Measurements from ENCODE around the gene BRAT1.

DNA sequence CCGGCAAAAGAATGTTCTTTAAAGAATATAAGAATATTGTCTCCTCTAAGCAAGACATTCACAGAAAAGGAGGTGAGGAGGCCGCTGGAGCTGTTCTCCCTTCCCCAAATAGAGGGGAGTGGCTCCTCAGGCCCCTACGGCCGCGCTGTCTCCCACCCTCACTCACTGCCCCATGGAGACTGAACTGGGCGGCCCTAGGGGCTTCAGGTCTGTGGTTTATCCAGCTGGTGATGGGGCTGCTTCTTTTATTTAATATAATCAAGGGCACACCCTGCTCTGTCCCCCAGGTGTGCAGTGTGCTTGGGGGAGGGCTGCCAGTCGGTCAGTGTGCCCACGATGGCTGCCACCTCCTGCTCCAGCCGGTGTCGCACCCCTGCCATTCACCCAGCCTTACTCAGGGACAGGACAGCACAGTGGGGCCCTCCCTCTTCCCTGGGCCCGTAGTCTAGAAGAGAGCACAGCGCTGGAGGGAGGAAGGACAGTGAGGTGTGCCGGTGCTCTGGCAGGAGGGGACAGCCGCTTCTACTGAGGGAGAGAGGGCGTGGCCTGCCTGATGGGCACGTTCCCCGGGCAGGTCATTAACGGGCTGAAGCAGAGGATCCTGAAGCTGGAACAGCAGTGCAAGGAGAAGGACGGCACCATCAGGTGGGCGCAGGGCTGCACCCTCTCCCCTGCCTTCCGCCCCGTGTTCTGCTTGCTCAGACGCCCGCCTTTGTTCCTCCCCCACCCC, 26.8 kb upstream of the BRAT1 start:
- TF ChIP-seq, protein P1, sequence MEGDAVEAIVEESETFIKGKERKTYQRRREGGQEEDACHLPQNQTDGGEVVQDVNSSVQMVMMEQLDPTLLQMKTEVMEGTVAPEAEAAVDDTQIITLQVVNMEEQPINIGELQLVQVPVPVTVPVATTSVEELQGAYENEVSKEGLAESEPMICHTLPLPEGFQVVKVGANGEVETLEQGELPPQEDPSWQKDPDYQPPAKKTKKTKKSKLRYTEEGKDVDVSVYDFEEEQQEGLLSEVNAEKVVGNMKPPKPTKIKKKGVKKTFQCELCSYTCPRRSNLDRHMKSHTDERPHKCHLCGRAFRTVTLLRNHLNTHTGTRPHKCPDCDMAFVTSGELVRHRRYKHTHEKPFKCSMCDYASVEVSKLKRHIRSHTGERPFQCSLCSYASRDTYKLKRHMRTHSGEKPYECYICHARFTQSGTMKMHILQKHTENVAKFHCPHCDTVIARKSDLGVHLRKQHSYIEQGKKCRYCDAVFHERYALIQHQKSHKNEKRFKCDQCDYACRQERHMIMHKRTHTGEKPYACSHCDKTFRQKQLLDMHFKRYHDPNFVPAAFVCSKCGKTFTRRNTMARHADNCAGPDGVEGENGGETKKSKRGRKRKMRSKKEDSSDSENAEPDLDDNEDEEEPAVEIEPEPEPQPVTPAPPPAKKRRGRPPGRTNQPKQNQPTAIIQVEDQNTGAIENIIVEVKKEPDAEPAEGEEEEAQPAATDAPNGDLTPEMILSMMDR (conservative IDR thresholded peaks at IDR 0.05; ENCODE audit: low read length): no peak
- no peak for TF ChIP-seq EZH2phosphoT487 (IDR thresholded peaks at IDR 0.05; ENCODE audit: borderline replicate concordance, low read depth, low read length)
